ENCODE data around the gene CATSPER3.

The CATSPER3 gene

GRCh38 chr5:134949316-134949715 is 18.4 kb upstream of the CATSPER3 start:
- no peak for FAIRE-seq
- DNase-seq (ENCODE audit: insufficient read length, low spot score): no peak
- TF ChIP-seq CTCF (IDR thresholded peaks at IDR 0.05; ENCODE audit: insufficient read depth, missing control alignments): no peak

- DNase-seq (ENCODE audit: insufficient read length, low spot score) (no peak), FAIRE-seq (no peak)
- TF ChIP-seq CTCF (IDR thresholded peaks at IDR 0.05; ENCODE audit: insufficient read depth, missing control alignments): no peak
Measured at GRCh38 chr5:134957920-134958608, 9.6 kb upstream of the CATSPER3 start.

- FAIRE-seq (no peak), DNase-seq (ENCODE audit: insufficient read length, low spot score) (no peak)
- no peak for TF ChIP-seq CTCF (IDR thresholded peaks at IDR 0.05; ENCODE audit: insufficient read depth, missing control alignments)
Measured at GRCh38 chr5:134958755-134959154, 9.0 kb upstream of the CATSPER3 start.

DNA sequence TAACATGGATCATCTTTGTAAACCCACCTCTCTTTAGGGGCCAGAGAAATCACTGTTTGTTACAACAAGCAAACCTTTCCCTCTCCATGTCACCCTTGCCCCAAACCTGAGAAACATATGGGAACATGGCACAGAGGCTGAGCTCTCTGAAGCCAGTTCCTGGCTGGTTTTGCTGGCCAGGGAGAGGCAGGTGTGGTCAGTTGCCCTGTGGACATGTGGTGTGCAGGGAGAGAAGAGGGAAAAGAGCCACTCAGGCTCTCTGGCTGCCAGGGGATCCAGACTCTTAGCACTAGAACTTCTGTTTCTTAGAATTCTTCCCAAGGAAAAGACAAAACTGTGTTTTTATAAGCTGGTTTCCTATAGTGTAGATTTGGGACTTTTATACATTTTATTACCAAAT is 4.6 kb upstream of the CATSPER3 start:
- DNase-seq (ENCODE audit: insufficient read length, low spot score): no peak
- FAIRE-seq: no peak
- TF ChIP-seq CTCF (IDR thresholded peaks at IDR 0.05; ENCODE audit: insufficient read depth, missing control alignments): no peak

GRCh38 chr5:134964359-134965270 is 3.1 kb upstream of the CATSPER3 start:
- no peak for FAIRE-seq
- DNase-seq (ENCODE audit: insufficient read length, low spot score): no peak
- TF ChIP-seq CTCF (IDR thresholded peaks at IDR 0.05; ENCODE audit: insufficient read depth, missing control alignments): no peak

DNA sequence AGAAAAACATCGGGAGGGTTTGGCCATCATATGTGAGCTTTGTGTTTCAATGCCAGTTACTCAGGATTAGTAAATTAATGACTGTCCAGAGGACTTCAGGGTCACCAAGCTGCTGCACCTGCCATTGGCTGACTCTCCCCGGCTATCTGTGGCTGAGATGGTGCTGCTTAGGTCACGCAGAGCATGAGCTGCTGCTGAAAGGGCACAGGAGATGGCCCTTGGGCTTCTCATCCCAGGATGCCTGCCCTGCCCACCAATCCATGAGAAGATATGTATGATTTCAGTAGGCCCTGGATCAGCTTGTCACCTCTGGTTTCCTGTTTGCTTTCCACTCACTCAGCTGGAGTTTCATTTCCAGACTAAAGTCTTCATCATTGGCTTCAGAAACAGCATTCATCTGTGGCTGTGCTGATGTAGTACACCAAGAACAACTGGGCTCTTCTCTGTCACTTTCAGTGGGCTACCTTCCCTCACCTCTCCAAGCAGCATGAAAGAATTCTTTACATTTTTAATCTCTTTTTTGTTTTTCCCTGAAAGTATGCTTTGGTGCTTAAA is 2.4 kb upstream of the CATSPER3 start:
- FAIRE-seq (no peak), DNase-seq (ENCODE audit: insufficient read length, low spot score) (no peak)
- TF ChIP-seq CTCF (IDR thresholded peaks at IDR 0.05; ENCODE audit: insufficient read depth, missing control alignments): no peak
